ENCODE measurements around the gene EIF4B. TPM values are rescaled to one million over a fixed set of nuclear protein-coding genes. Genes with fewer than 3 reads are reported as not detected.

Gene EIF4B
- polyA plus RNA-seq, 1 of the 3 experiments (the other 2 are of a cell fraction), result 267 TPM

DNA sequence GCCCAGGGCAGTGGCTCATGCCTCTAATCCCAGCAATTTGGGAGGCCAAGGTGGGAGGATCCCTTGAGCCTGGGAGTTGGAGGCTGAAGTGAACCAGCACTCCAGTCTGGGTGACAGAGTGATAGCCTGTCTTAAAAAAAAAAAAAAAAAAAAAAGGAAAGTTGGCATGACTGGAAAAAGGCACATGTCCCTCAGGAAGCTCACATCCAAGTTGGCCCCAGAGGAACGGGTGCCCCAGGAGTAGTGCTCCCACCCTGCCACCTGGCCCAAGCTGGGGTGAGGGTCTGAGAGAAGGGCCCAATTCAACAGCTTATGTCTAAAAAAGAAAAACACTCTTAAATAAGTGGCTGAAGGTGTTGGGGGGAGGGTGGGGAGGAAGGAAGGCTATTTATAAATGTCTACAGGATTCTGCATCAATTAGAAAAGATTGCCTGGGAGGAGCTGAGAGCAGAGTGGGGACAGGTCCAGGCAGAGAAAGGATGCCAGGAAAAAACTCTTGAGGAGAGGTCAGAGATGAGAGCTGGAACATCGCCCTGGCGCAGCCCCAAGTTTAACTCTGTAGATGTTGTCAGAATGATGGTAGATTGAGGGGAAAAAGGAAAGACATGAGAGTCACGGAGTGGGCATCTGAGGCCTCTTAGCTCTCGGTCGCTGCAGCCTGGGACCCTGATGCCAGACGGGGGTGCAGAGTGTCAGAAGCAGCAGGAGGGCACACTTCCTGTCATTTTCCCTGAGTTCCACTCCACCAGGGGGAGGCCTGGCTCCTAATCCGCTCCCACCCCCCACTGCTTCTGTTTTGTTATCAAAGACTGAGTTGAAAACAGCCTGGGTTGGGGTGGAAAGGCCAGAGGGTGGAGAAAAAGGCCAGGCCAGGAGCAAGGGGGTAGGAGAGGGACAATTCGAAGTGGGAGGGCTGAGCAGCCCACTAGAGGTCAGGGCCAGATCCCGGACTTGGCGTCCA lies 65.6 kb downstream of the EIF4B start:
- Histone ChIP-seq H3K9me3 (no peaks in the 10 kb centered on the region), H3K36me3 (replicated peaks in 1 of 2; ENCODE audit: control insufficient read depth in 1 of 2, insufficient read depth in 2 of 2, low read length in 1 of 2) (peaks cover 15 to 21% of the 10 kb centered on the region in 2 experiments), H3K79me2 (ENCODE audit: insufficient read depth) (peaks cover 15% of the 10 kb centered on the region; the same call in 1 of the 2 replicates), H3K4me2 (peak overlapping the region; percentile 43; the same call in 1 of the 2 replicates), H3K4me1 (ENCODE audit: control insufficient read depth in 1 of 2, insufficient read depth in 2 of 2, low read depth in 1 of 2, low read length in 1 of 2) (peaks cover 26 to 30% of the 10 kb centered on the region in 2 experiments), H4K20me1 (ENCODE audit: insufficient read depth) (no peaks in the 10 kb centered on the region), H3K9ac (no peak overlapping the region), H3K27ac (ENCODE audit: low read depth in 2 of 2, low read length in 1 of 2) (peak overlapping the region; percentile 52 to 90), H2AFZ (ENCODE audit: low read depth) (no peak overlapping the region), H3K27me3 (ENCODE audit: insufficient read depth) (no peaks in the 10 kb centered on the region), H3K4me3 (ENCODE audit: low read depth in 2 of 2, low read length in 1 of 2) (no peak overlapping the region), H3K9me2 (no peaks in the 10 kb centered on the region), H3F3A (replicated peaks; ENCODE audit: insufficient read depth) (peaks cover 15% of the 10 kb centered on the region)
- WGBS (ENCODE audit: low lambda C conversion rate), result 53% methylated on average over 11 of the region's 11 CpGs
- peak; percentile 82 for DNase-seq
- ChIA-PET CTCF (interaction anchor here (0.8 to 8.6 kb wide), 14 partner anchors 7 to 126 kb away, joined by 3 to 130 read pairs (median 4); partner anchors contain the start of genes IGFBP6, SOAT2 and SPRYD3), POLR2A (interaction anchor here (0.9 kb wide), 1 partner anchor 115 kb away, joined by 3 read pairs; no protein-coding TSS in a partner anchor)
- TF ChIP-seq RAD21 (IDR thresholded peaks at IDR 0.05; ENCODE audit: low read length) (peak; percentile 35), ELF1 (IDR thresholded peaks at IDR 0.05) (no peak), SMC3 (IDR thresholded peaks at IDR 0.05; ENCODE audit: low read depth, low read length) (peak; percentile 35; the same call in 1 of the 2 replicates), FOSL2 (IDR thresholded peaks at IDR 0.05; ENCODE audit: borderline replicate concordance, low read depth) (no peak), NFIC (IDR thresholded peaks at IDR 0.05; ENCODE audit: borderline replicate concordance) (peak; percentile 76), FOXJ3 (CRISPR knock-in tag; IDR thresholded peaks at IDR 0.05) (no peak)
- TF ChIP-seq, protein P1, sequence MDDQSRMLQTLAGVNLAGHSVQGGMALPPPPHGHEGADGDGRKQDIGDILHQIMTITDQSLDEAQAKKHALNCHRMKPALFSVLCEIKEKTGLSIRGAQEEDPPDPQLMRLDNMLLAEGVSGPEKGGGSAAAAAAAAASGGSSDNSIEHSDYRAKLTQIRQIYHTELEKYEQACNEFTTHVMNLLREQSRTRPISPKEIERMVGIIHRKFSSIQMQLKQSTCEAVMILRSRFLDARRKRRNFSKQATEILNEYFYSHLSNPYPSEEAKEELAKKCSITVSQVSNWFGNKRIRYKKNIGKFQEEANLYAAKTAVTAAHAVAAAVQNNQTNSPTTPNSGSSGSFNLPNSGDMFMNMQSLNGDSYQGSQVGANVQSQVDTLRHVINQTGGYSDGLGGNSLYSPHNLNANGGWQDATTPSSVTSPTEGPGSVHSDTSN (IDR thresholded peaks at IDR 0.05), result peak; percentile 46; the same call in 1 of the 2 replicates
- TF ChIP-seq, protein P2, sequence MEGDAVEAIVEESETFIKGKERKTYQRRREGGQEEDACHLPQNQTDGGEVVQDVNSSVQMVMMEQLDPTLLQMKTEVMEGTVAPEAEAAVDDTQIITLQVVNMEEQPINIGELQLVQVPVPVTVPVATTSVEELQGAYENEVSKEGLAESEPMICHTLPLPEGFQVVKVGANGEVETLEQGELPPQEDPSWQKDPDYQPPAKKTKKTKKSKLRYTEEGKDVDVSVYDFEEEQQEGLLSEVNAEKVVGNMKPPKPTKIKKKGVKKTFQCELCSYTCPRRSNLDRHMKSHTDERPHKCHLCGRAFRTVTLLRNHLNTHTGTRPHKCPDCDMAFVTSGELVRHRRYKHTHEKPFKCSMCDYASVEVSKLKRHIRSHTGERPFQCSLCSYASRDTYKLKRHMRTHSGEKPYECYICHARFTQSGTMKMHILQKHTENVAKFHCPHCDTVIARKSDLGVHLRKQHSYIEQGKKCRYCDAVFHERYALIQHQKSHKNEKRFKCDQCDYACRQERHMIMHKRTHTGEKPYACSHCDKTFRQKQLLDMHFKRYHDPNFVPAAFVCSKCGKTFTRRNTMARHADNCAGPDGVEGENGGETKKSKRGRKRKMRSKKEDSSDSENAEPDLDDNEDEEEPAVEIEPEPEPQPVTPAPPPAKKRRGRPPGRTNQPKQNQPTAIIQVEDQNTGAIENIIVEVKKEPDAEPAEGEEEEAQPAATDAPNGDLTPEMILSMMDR (IDR thresholded peaks at IDR 0.05), result peak; percentile 45

DNA sequence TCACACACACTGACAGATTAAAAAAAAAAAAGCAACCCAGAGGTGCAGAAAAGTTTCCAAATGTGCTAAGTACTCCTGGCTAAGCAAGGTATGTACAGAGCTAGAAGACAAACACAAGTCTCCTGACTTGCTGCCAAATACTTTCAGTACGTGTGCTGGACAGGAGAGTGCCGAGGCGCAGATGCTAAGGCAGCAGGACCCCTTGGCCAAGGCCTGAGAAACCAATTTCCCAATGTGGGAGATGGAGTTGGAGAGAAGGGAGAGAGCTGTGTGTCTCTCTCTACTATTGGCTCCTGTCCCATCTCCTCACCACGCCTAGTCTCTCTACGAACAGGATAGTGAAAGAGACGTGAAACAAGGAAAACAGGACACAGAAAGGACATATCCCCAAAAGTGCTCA lies 67.6 kb downstream of the EIF4B start:
- Histone ChIP-seq H4K20me1 (ENCODE audit: insufficient read depth) (no peaks in the 10 kb centered on the region), H3K4me2 (no peak overlapping the region), H3F3A (replicated peaks; ENCODE audit: insufficient read depth) (peaks cover 13% of the 10 kb centered on the region), H3K9me3 (no peaks in the 10 kb centered on the region), H3K9me2 (no peaks in the 10 kb centered on the region), H3K79me2 (ENCODE audit: insufficient read depth) (peaks cover 35% of the 10 kb centered on the region), H3K4me3 (ENCODE audit: low read depth in 2 of 2, low read length in 1 of 2) (no peak overlapping the region), H3K36me3 (replicated peaks in 1 of 2; ENCODE audit: control insufficient read depth in 1 of 2, insufficient read depth in 2 of 2, low read length in 1 of 2) (peaks cover 15 to 21% of the 10 kb centered on the region in 2 experiments), H3K27me3 (ENCODE audit: insufficient read depth) (no peaks in the 10 kb centered on the region), H2AFZ (ENCODE audit: low read depth) (no peak overlapping the region), H3K27ac (ENCODE audit: low read depth in 2 of 2, low read length in 1 of 2) (no peak overlapping the region), H3K9ac (no peak overlapping the region), H3K4me1 (ENCODE audit: control insufficient read depth in 1 of 2, insufficient read depth in 2 of 2, low read depth in 1 of 2, low read length in 1 of 2) (peaks cover 28 to 30% of the 10 kb centered on the region in 2 experiments)
- POLR2A ChIA-PET, result no interaction called here
- CTCF ChIA-PET, result interaction anchor here (0.9 to 4.6 kb wide), 5 partner anchors 8 to 124 kb away, joined by 4 to 37 read pairs (median 6); partner anchors contain the start of gene IGFBP6
- no peak for DNase-seq
- WGBS (ENCODE audit: low lambda C conversion rate), result 95% methylated on average over 6 of the region's 6 CpGs
- TF ChIP-seq, protein P3, sequence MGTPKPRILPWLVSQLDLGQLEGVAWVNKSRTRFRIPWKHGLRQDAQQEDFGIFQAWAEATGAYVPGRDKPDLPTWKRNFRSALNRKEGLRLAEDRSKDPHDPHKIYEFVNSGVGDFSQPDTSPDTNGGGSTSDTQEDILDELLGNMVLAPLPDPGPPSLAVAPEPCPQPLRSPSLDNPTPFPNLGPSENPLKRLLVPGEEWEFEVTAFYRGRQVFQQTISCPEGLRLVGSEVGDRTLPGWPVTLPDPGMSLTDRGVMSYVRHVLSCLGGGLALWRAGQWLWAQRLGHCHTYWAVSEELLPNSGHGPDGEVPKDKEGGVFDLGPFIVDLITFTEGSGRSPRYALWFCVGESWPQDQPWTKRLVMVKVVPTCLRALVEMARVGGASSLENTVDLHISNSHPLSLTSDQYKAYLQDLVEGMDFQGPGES (IDR thresholded peaks at IDR 0.05; ENCODE audit: low read depth, low read length), result no peak
- TF ChIP-seq GABPA (IDR thresholded peaks at IDR 0.05; ENCODE audit: low read depth) (no peak), TEAD4 (IDR thresholded peaks at IDR 0.05; ENCODE audit: borderline replicate concordance, insufficient read depth) (no peak), CHD2 (IDR thresholded peaks at IDR 0.05; ENCODE audit: low read length, partially characterized antibody) (no peak), YY1 (IDR thresholded peaks at IDR 0.05; ENCODE audit: low read depth) (no peak), FOSL2 (IDR thresholded peaks at IDR 0.05; ENCODE audit: borderline replicate concordance, low read depth) (no peak), ELF1 (IDR thresholded peaks at IDR 0.05) (no peak), SIN3A (IDR thresholded peaks at IDR 0.05; ENCODE audit: borderline replicate concordance, low read depth, low read length) (no peak), RFX5 (IDR thresholded peaks at IDR 0.05; ENCODE audit: low read length) (no peak), RCOR1 (IDR thresholded peaks at IDR 0.05; ENCODE audit: low read length) (no peak), EP300 (IDR thresholded peaks at IDR 0.05; ENCODE audit: borderline replicate concordance in 1 of 2, low read depth in 1 of 2, low read length in 1 of 2) (no peak)
- TF ChIP-seq, protein P1 (IDR thresholded peaks at IDR 0.05), result no peak
- TF ChIP-seq, protein P4, sequence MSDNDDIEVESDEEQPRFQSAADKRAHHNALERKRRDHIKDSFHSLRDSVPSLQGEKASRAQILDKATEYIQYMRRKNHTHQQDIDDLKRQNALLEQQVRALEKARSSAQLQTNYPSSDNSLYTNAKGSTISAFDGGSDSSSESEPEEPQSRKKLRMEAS (IDR thresholded peaks at IDR 0.05; ENCODE audit: low read depth), result no peak
